Fibroblast of pulmonary artery (primary cell): ENCODE results near the gene ABTB2.

Experiments used
- DNase-seq: peaks from one replicate; pipeline ENCODE4 v3.0.0-alpha.2; 2010; ENCODE audit warnings: low read depth
- H3K4me3 ChIP-seq: replicated peaks from 2 replicates; pipeline ENCODE4 v1.5.1; 2011; ENCODE audit warnings: low read depth, mild to moderate bottlenecking, control low read depth, low read length, moderate library complexity
- CTCF ChIP-seq: IDR thresholded peaks from 2 replicates; pipeline ENCODE4 v1.5.1; 2011; ENCODE audit warnings: mild to moderate bottlenecking, control low read depth, low read length, inconsistent platforms; ENCODE audit errors: missing control alignments

Gene ABTB2

DNA sequence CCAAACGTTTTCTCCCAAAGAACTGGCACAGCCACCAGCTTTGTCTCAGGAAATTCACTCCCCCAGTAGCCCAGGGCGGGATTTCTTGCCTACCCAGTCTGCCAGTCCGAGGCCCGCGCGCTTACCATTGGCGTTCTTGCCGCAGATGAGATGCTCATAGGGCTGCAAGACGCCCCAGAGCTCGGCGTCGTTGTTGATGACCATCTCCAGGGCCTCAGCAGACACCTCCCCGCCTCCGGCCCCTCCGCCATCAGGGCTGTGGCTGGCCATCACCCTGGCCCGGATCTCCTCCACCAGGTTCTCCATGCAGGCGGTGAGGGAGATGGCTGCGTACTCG is 1.3 kb downstream of the ABTB2 start:
- TF ChIP-seq CTCF, result no peak
- H3K4me3 ChIP-seq, result peak overlapping the region; percentile 71
- peak; percentile 66 for DNase-seq

DNA sequence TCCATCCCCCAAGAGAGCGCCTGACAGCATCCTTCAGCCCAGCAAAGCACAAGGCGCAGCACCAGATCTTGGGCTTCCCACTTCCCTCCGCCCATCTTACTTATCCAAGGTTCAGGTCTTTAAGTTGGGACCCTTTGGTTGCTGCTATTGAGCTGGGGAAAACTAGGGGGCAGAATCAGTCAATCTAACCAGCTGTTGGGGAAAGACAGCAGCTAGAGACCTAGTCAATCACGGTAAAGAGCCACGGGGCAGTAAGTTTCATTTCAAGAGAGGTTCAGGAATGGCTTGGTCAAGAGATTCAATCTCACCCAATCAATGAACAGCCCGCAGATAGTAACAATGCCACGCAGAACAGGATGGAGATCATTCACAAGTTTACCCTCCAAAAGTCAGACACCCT is 1.7 kb downstream of the ABTB2 start:
- peak overlapping the region; percentile 71 for H3K4me3 ChIP-seq
- DNase-seq, result no peak
- TF ChIP-seq CTCF, result no peak

DNA sequence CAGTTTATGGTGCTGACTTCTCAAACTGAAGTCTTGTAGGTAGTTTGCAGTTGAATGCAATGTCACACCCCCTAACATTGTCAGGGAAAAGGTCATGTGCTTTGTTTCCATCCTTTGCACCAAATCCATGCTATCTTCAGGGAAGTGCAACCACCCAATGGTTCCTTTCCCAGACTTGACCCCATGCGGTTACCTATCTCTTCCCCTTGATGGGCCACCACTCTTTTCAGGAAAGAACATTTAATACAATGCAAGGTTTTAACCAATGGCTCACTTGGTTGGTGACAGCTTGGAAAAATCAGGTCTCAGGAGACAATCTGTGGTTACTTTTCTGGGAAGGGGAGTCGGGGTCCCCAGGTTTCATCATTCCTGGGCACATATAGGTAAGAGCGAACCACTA is 2.1 kb downstream of the ABTB2 start:
- H3K4me3 ChIP-seq, result peak overlapping the region; percentile 71
- DNase-seq, result no peak
- no peak for TF ChIP-seq CTCF

DNA sequence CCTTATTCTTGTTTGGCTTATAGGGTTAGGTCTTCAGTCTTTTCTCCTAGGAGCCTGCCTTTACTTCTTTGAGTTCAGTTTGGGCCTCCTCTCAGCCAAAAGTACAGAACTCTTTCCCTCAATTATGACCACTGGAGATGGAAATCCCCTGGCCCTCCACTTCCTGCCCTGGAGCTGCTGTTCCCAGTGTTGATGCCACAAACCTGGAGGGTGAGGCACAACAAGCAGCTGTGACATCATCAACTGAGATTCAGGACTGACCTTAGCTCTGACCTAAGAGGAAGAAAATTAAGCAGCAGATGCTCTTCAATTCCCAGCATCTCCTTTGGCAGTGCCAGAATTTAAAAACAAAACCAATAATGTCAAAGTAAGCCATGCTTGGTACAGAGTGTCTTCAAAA is 3.0 kb downstream of the ABTB2 start:
- H3K4me3 ChIP-seq, result no peak overlapping the region
- DNase-seq, result peak; percentile 59
- TF ChIP-seq CTCF, result no peak

GRCh38 chr11:34353881-34354280 is 3.9 kb downstream of the ABTB2 start:
- TF ChIP-seq CTCF, result no peak
- DNase-seq, result no peak
- H3K4me3 ChIP-seq, result no peak overlapping the region

GRCh38 chr11:34351687-34352469 is 5.9 kb downstream of the ABTB2 start:
- no peak overlapping the region for H3K4me3 ChIP-seq
- TF ChIP-seq CTCF, result no peak
- DNase-seq, result no peak

- DNase-seq, result no peak
- no peak overlapping the region for H3K4me3 ChIP-seq
- TF ChIP-seq CTCF, result no peak
Measured at GRCh38 chr11:34351051-34351450, 6.8 kb downstream of the ABTB2 start.
